GM12875 (cell line): ENCODE results near the gene EDNRB.

Experiments used
- H3K4me3 ChIP-seq: one replicate; pipeline ENCODE4 v1.5.1; 2011; ENCODE audit warnings: low read depth, low read length, control low read depth
- CTCF ChIP-seq: IDR thresholded peaks from 2 replicates; pipeline ENCODE4 v1.5.1; 2011; ENCODE audit warnings: low read depth, mild to moderate bottlenecking, control low read depth, inconsistent platforms, low read length, moderate library complexity, borderline replicate concordance; ENCODE audit not compliant: insufficient read depth

The EDNRB gene

GRCh38 chr13:77928909-77929308 lies 10.3 kb upstream of the EDNRB start:
- TF ChIP-seq CTCF = no peak
- H3K4me3 ChIP-seq = no peak overlapping the region

- no peak for TF ChIP-seq CTCF
These were observed 7.0 kb upstream of the EDNRB start for GRCh38 chr13:77925616-77926015.

GRCh38 chr13:77919921-77920294 lies 1.3 kb upstream of the EDNRB start:
- no peak overlapping the region for H3K4me3 ChIP-seq
- TF ChIP-seq CTCF = no peak

More at GRCh38 chr13:77925616-77926015, 7.0 kb upstream of the EDNRB start:
- H3K4me3 ChIP-seq = no peak overlapping the region

- TF ChIP-seq CTCF = no peak
- peak overlapping the region; percentile 46 for H3K4me3 ChIP-seq
These were observed 752 bp upstream of the EDNRB start for GRCh38 chr13:77919246-77919920.

- TF ChIP-seq CTCF = no peak
These were observed 2.1 kb downstream of the EDNRB start for GRCh38 chr13:77916488-77916887.

GRCh38 chr13:77915686-77916085 lies 2.9 kb downstream of the EDNRB start:
- no peak overlapping the region for H3K4me3 ChIP-seq
- no peak for TF ChIP-seq CTCF

More at GRCh38 chr13:77916488-77916887, 2.1 kb downstream of the EDNRB start:
- H3K4me3 ChIP-seq = no peak overlapping the region

- no peak overlapping the region for H3K4me3 ChIP-seq
- TF ChIP-seq CTCF = no peak
These were observed 5.6 kb downstream of the EDNRB start for GRCh38 chr13:77913003-77913402.
